Stimulated activated CD8-positive, alpha-beta memory T cell treated with anti-CD3 and anti-CD28 coated beads, Interleukin-15, amount 100 ng/mL, for 48 hours (primary cell): ENCODE results near the gene VTI1A.

Source experiments
- DNase-seq, 2 donors: peaks; one replicate each; pipeline ENCODE4 v3.0.0-alpha.2; 2020; ENCODE audit warnings: low read depth in 2 of 2

VTI1A gene

GRCh38 chr10:112507046-112507445, 60.0 kb downstream of the VTI1A start:
- DNase-seq, result no peak

- DNase-seq, result no peak
These were observed 61.0 kb downstream of the VTI1A start for GRCh38 chr10:112507988-112508387.

GRCh38 chr10:112509558-112510291, 62.7 kb downstream of the VTI1A start:
- no peak for DNase-seq

GRCh38 chr10:112510384-112510783, 63.4 kb downstream of the VTI1A start:
- peak; percentile 26 to 32 for DNase-seq

GRCh38 chr10:112512294-112512693, 65.3 kb downstream of the VTI1A start:
- DNase-seq, result no peak

GRCh38 chr10:112515126-112515525, 68.1 kb downstream of the VTI1A start:
- DNase-seq, result no peak

- DNase-seq, result no peak
These were observed 68.8 kb downstream of the VTI1A start for GRCh38 chr10:112515852-112516251.

- no peak for DNase-seq
These were observed 70.4 kb downstream of the VTI1A start for GRCh38 chr10:112517451-112517862.

GRCh38 chr10:112519133-112519761, 72.2 kb downstream of the VTI1A start:
- peak in 1 of 2 donors; percentile 2 for DNase-seq

GRCh38 chr10:112520914-112521313, 73.9 kb downstream of the VTI1A start:
- no peak for DNase-seq

GRCh38 chr10:112524641-112525040, 77.6 kb downstream of the VTI1A start:
- DNase-seq, result no peak

GRCh38 chr10:112525200-112525599, 78.2 kb downstream of the VTI1A start:
- no peak for DNase-seq

- no peak for DNase-seq
These were observed 79.1 kb downstream of the VTI1A start for GRCh38 chr10:112526139-112526538.

GRCh38 chr10:112526906-112527305, 79.9 kb downstream of the VTI1A start:
- no peak for DNase-seq

- no peak for DNase-seq
These were observed 81.2 kb downstream of the VTI1A start for GRCh38 chr10:112528235-112528634.

GRCh38 chr10:112531421-112531820, 84.4 kb downstream of the VTI1A start:
- DNase-seq, result no peak

GRCh38 chr10:112532189-112532588, 85.2 kb downstream of the VTI1A start:
- no peak for DNase-seq

GRCh38 chr10:112532956-112533355, 85.9 kb downstream of the VTI1A start:
- DNase-seq, result no peak

GRCh38 chr10:112533916-112534315, 86.9 kb downstream of the VTI1A start:
- DNase-seq, result no peak

- no peak for DNase-seq
These were observed 88.5 kb downstream of the VTI1A start for GRCh38 chr10:112535531-112535951.

- DNase-seq, result no peak
These were observed 89.6 kb downstream of the VTI1A start for GRCh38 chr10:112536663-112537062.

- DNase-seq, result no peak
These were observed 91.2 kb downstream of the VTI1A start for GRCh38 chr10:112538168-112538567.

GRCh38 chr10:112539340-112539739, 92.3 kb downstream of the VTI1A start:
- DNase-seq, result no peak
